Cardiac muscle cell (in vitro differentiated cells and primary cell): ENCODE results near the gene ACSS2. TPM values are rescaled to one million over a fixed set of nuclear protein-coding genes. Genes with fewer than 3 reads are reported as not detected.

ENCODE experiments used
- DNase-seq, 2 donors: peaks; one replicate each; pipeline versions ENCODE4 v3.0.0 to v3.0.0-alpha.2; 2010 to 2017; ENCODE audit warnings: low read depth in 1 of 2, low spot score in 1 of 2
- H3K27ac ChIP-seq: fragments of 200-600 bp; sonication (generic); 2 replicates; pipeline ENCODE4 v1.5.1; 2016
- H3K27me3 ChIP-seq: fragments of 200-600 bp; sonication (generic); 2 replicates; pipeline ENCODE4 v1.6.0; 2016; ENCODE audit warnings: control low read depth
- H3K36me3 ChIP-seq: fragments of 200-600 bp; sonication (generic); 2 replicates; pipeline ENCODE4 v1.5.1; 2016; ENCODE audit warnings: control low read depth
- H3K4me1 ChIP-seq: fragments of 200-600 bp; sonication (generic); 2 replicates; pipeline ENCODE4 v1.8.1; 2017; ENCODE audit warnings: low read depth, mild to moderate bottlenecking, mixed run types
- H3K4me3 ChIP-seq: fragments of 200-600 bp; sonication (generic); 2 replicates; pipeline ENCODE4 v1.5.1; 2016; ENCODE audit warnings: mild to moderate bottlenecking
- H3K9me3 ChIP-seq: fragments of 200-600 bp; sonication (generic); 2 replicates; pipeline ENCODE4 v1.5.1; 2017; ENCODE audit warnings: low read depth, mild to moderate bottlenecking, control low read depth
- polyA plus RNA-seq: library from polyadenylated mRNA; unstranded; fragments of >200 nt; fragmentation: Nextera tagmentation; extraction: Ambion mirVana; gene quantifications from 2 replicates; pipeline ENCODE4 v1.2.1, GENCODE V29; 2016
- total RNA-seq: library from RNA; depleted of rRNA; stranded (reverse); fragments of >200 nt; gene quantifications from 2 replicates; pipeline ENCODE4 v1.2.3, GENCODE V29; 2016
- TF ChIP-seq, protein P1 (sequence below): IDR thresholded peaks from 2 replicates; pipeline ENCODE4 v1.5.1; 2012; ENCODE audit warnings: low read depth, mild to moderate bottlenecking, low read length

ACSS2 gene
- total and polyA plus RNA-seq, 2 experiments from 2014 or later = 79.6 to 105 TPM

DNA sequence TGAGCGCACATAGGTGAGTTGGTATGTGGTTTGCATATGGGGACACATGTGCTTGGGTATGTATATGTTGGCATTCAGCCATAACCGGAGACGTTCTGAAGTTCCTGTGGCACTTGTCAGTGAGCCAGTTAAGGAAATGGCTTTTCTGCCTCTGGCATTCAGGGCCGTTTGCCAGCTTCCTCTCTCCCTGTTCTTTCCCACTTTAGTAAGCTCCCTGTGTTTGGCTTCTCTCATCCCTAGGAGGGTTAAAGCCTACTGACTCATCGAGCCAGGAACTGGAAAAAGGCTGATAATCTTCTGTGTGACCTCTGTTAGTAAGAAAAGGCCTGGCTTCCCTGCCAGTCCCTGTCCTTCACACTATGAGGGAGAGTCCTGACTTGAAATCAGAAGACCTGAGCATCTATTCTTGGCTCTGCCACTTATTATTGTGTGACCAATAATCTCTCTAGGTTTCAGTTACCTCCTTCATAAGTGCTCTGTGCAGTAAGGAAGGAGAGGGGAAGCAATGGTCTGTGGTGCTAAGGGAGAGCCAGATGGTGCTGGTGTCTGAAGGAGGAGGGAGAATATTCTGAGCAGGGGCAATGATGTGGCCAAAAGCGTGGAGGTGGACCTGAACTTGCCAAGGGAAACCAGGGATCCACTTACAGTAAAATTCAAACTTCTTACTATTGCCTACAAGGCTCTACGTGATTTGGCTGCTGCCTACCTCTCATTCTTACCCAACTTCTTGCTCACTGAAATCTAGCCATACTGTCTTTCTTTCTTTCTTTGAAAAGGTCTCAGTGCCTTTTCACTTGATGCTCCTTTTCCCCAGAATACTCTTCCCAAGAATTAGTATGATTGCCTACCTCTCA lies 31.4 kb downstream of the ACSS2 start:
- TF ChIP-seq, protein P1, sequence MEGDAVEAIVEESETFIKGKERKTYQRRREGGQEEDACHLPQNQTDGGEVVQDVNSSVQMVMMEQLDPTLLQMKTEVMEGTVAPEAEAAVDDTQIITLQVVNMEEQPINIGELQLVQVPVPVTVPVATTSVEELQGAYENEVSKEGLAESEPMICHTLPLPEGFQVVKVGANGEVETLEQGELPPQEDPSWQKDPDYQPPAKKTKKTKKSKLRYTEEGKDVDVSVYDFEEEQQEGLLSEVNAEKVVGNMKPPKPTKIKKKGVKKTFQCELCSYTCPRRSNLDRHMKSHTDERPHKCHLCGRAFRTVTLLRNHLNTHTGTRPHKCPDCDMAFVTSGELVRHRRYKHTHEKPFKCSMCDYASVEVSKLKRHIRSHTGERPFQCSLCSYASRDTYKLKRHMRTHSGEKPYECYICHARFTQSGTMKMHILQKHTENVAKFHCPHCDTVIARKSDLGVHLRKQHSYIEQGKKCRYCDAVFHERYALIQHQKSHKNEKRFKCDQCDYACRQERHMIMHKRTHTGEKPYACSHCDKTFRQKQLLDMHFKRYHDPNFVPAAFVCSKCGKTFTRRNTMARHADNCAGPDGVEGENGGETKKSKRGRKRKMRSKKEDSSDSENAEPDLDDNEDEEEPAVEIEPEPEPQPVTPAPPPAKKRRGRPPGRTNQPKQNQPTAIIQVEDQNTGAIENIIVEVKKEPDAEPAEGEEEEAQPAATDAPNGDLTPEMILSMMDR = no peak
- Histone ChIP-seq H3K4me1 (peaks cover 14% of the 10 kb centered on the region), H3K27ac (peak overlapping the region; percentile 74), H3K4me3 (no peak overlapping the region), H3K36me3 (no peaks in the 10 kb centered on the region), H3K27me3 (no peaks in the 10 kb centered on the region), H3K9me3 (no peaks in the 10 kb centered on the region)
- DNase-seq = peak; percentile 50 to 90

- Histone ChIP-seq H3K27ac (no peak overlapping the region), H3K4me3 (no peak overlapping the region), H3K4me1 (peaks cover 8% of the 10 kb centered on the region), H3K27me3 (no peaks in the 10 kb centered on the region), H3K9me3 (no peaks in the 10 kb centered on the region), H3K36me3 (no peaks in the 10 kb centered on the region)
- TF ChIP-seq, protein P1 = no peak
- DNase-seq = no peak
Measured at GRCh38 chr20:34915131-34915530, 38.7 kb downstream of the ACSS2 start.

GRCh38 chr20:34915749-34916455 lies 39.5 kb downstream of the ACSS2 start:
- H3K36me3 ChIP-seq = peaks cover 5% of the 10 kb centered on the region
- H3K9me3 ChIP-seq = no peaks in the 10 kb centered on the region
- TF ChIP-seq, protein P1 = no peak
- H3K27ac ChIP-seq = no peak overlapping the region
- peaks cover 8% of the 10 kb centered on the region for H3K4me1 ChIP-seq
- no peak for DNase-seq
- H3K4me3 ChIP-seq = no peak overlapping the region
- H3K27me3 ChIP-seq = no peaks in the 10 kb centered on the region

DNA sequence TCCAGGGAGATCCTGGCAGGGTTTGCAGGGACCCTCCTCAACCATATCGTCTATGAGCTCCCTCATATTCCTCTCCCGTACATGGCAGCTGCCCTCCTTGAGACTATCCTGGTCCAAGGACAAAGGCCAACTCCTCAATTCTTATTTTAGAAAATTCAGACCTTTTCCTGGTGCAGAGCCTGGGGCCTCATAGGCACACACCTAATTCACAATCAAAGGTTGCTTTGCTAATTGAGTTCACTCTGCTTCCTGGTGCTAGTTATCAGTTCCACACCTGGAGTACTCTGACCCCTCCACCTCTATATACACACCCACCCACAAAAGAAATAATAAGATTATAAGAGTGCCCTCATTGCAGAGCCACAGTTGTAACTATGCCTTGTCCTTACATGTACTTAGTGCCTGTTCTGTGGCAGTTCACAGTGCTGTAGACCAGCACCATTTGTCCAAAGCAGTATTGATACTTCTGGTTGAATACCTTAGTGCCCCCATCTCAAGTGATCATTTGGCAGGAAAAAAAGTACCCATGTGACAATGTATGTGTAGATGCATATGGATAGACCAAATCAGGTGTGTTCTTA lies 40.5 kb downstream of the ACSS2 start:
- TF ChIP-seq, protein P1 = no peak
- Histone ChIP-seq H3K27me3 (no peaks in the 10 kb centered on the region), H3K9me3 (no peaks in the 10 kb centered on the region), H3K4me3 (no peak overlapping the region), H3K27ac (no peak overlapping the region), H3K4me1 (peaks cover 8% of the 10 kb centered on the region), H3K36me3 (peaks cover 9% of the 10 kb centered on the region)
- no peak for DNase-seq

DNA sequence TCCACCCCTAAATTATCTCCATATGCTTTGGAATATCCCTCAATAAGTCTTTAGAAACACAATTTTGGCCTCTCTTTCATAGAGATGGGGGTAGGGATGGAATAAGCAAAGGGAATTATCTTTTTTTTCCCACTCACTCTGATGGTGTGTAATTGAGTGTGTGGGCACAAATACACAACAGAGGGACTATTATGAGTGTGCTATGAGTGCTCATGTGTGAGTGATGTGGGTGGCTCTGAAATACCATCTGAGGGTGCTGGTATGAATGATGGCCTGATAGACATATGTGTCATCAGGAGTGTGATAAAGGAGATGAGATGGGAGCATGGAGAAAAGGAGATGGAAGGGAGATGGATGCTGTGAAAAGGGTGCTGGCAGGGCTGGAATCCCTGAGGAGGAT lies 43.6 kb downstream of the ACSS2 start:
- no peaks in the 10 kb centered on the region for H3K9me3 ChIP-seq
- no peak overlapping the region for H3K27ac ChIP-seq
- peaks cover 9% of the 10 kb centered on the region for H3K36me3 ChIP-seq
- DNase-seq = no peak
- TF ChIP-seq, protein P1 = no peak
- peaks cover 8% of the 10 kb centered on the region for H3K4me1 ChIP-seq
- no peaks in the 10 kb centered on the region for H3K27me3 ChIP-seq
- H3K4me3 ChIP-seq = no peak overlapping the region
